ENCODE measurements around the gene DOCK2.

DOCK2 gene

GRCh38 chr5:169934990-169935389 lies 297.9 kb downstream of the DOCK2 start:
- TF ChIP-seq ZNF37A (tag by site-specific recombination; IDR thresholded peaks at IDR 0.05) (no peak), ZSCAN30 (tag by site-specific recombination; IDR thresholded peaks at IDR 0.05) (no peak), EGR2 (tag by site-specific recombination; IDR thresholded peaks at IDR 0.05; ENCODE audit: low read depth) (no peak), ZNF76 (tag by site-specific recombination; IDR thresholded peaks at IDR 0.05; ENCODE audit: borderline replicate concordance, low read depth) (no peak), ZNF791 (tag by site-specific recombination; IDR thresholded peaks at IDR 0.05) (no peak), SP3 (tag by site-specific recombination; IDR thresholded peaks at IDR 0.05) (no peak), YY2 (tag by site-specific recombination; IDR thresholded peaks at IDR 0.05) (no peak), ZNF792 (tag by site-specific recombination; IDR thresholded peaks at IDR 0.05) (no peak), GLIS1 (tag by site-specific recombination; IDR thresholded peaks at IDR 0.05) (no peak), ZNF341 (tag by site-specific recombination; IDR thresholded peaks at IDR 0.05; ENCODE audit: low read depth) (no peak)
- TF ChIP-seq, protein P1, sequence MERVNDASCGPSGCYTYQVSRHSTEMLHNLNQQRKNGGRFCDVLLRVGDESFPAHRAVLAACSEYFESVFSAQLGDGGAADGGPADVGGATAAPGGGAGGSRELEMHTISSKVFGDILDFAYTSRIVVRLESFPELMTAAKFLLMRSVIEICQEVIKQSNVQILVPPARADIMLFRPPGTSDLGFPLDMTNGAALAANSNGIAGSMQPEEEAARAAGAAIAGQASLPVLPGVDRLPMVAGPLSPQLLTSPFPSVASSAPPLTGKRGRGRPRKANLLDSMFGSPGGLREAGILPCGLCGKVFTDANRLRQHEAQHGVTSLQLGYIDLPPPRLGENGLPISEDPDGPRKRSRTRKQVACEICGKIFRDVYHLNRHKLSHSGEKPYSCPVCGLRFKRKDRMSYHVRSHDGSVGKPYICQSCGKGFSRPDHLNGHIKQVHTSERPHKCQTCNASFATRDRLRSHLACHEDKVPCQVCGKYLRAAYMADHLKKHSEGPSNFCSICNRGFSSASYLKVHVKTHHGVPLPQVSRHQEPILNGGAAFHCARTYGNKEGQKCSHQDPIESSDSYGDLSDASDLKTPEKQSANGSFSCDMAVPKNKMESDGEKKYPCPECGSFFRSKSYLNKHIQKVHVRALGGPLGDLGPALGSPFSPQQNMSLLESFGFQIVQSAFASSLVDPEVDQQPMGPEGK (tag by site-specific recombination; IDR thresholded peaks at IDR 0.05): no peak
- TF ChIP-seq, protein P2, sequence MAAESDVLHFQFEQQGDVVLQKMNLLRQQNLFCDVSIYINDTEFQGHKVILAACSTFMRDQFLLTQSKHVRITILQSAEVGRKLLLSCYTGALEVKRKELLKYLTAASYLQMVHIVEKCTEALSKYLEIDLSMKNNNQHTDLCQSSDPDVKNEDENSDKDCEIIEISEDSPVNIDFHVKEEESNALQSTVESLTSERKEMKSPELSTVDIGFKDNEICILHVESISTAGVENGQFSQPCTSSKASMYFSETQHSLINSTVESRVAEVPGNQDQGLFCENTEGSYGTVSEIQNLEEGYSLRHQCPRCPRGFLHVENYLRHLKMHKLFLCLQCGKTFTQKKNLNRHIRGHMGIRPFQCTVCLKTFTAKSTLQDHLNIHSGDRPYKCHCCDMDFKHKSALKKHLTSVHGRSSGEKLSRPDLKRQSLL (tag by site-specific recombination; IDR thresholded peaks at IDR 0.05): no peak
- Histone ChIP-seq H3K27ac (ENCODE audit: extremely low read depth, low read depth, low read length) (no peak overlapping the region), H3K36me3 (ENCODE audit: control insufficient read depth in 2 of 2, insufficient read depth in 1 of 2, low read length in 2 of 2) (no peaks in the 10 kb centered on the region), H3K4me3 (ENCODE audit: low read depth, low read length) (no peak overlapping the region), H3K4me1 (ENCODE audit: control insufficient read depth, insufficient read depth, low read length) (no peaks in the 10 kb centered on the region), H3K9me3 (ENCODE audit: control insufficient read depth, insufficient read depth, low read depth, low read length) (no peaks in the 10 kb centered on the region)
- POLR2A ChIA-PET: no interaction called here
- CTCF ChIA-PET: no interaction called here

GRCh38 chr5:169935762-169936161 lies 298.7 kb downstream of the DOCK2 start:
- Histone ChIP-seq H3K36me3 (ENCODE audit: control insufficient read depth in 2 of 2, insufficient read depth in 1 of 2, low read length in 2 of 2) (no peaks in the 10 kb centered on the region), H3K4me3 (ENCODE audit: low read depth, low read length) (no peak overlapping the region), H3K4me1 (ENCODE audit: control insufficient read depth, insufficient read depth, low read length) (no peaks in the 10 kb centered on the region), H3K27ac (ENCODE audit: extremely low read depth, low read depth, low read length) (no peak overlapping the region), H3K9me3 (ENCODE audit: control insufficient read depth, insufficient read depth, low read depth, low read length) (no peaks in the 10 kb centered on the region)
- ChIA-PET POLR2A (no interaction called here), CTCF (no interaction called here)
- TF ChIP-seq ZSCAN23 (tag by site-specific recombination; IDR thresholded peaks at IDR 0.05): no peak
- TF ChIP-seq ZNF560 (tag by site-specific recombination; IDR thresholded peaks at IDR 0.05; ENCODE audit: borderline replicate concordance): no peak
- TF ChIP-seq ZNF600 (tag by site-specific recombination; IDR thresholded peaks at IDR 0.05): no peak
- no peak for TF ChIP-seq ZBTB21 (tag by site-specific recombination; IDR thresholded peaks at IDR 0.05)
- TF ChIP-seq, protein P3, sequence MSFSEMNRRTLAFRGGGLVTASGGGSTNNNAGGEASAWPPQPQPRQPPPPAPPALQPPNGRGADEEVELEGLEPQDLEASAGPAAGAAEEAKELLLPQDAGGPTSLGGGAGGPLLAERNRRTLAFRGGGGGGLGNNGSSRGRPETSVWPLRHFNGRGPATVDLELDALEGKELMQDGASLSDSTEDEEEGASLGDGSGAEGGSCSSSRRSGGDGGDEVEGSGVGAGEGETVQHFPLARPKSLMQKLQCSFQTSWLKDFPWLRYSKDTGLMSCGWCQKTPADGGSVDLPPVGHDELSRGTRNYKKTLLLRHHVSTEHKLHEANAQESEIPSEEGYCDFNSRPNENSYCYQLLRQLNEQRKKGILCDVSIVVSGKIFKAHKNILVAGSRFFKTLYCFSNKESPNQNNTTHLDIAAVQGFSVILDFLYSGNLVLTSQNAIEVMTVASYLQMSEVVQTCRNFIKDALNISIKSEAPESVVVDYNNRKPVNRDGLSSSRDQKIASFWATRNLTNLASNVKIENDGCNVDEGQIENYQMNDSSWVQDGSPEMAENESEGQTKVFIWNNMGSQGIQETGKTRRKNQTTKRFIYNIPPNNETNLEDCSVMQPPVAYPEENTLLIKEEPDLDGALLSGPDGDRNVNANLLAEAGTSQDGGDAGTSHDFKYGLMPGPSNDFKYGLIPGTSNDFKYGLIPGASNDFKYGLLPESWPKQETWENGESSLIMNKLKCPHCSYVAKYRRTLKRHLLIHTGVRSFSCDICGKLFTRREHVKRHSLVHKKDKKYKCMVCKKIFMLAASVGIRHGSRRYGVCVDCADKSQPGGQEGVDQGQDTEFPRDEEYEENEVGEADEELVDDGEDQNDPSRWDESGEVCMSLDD (tag by site-specific recombination; IDR thresholded peaks at IDR 0.05): no peak
- TF ChIP-seq, protein P4, sequence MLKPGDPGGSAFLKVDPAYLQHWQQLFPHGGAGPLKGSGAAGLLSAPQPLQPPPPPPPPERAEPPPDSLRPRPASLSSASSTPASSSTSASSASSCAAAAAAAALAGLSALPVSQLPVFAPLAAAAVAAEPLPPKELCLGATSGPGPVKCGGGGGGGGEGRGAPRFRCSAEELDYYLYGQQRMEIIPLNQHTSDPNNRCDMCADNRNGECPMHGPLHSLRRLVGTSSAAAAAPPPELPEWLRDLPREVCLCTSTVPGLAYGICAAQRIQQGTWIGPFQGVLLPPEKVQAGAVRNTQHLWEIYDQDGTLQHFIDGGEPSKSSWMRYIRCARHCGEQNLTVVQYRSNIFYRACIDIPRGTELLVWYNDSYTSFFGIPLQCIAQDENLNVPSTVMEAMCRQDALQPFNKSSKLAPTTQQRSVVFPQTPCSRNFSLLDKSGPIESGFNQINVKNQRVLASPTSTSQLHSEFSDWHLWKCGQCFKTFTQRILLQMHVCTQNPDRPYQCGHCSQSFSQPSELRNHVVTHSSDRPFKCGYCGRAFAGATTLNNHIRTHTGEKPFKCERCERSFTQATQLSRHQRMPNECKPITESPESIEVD (tag by site-specific recombination; IDR thresholded peaks at IDR 0.05): no peak
- TF ChIP-seq ZNF155 (tag by site-specific recombination; IDR thresholded peaks at IDR 0.05): no peak

Measured in HEK293 (cell line).